Endothelial cell of umbilical vein (primary cell): ENCODE measurements around the gene MYL3.

ENCODE experiments used
- EZH2 ChIP-seq: IDR thresholded peaks from 2 replicates; pipeline ENCODE4 v1.6.1; 2012; ENCODE audit warnings: borderline replicate concordance, low read depth, mild to moderate bottlenecking, moderate library complexity, low read length, inconsistent platforms; ENCODE audit not compliant: severe bottlenecking
- JUN ChIP-seq: IDR thresholded peaks from 2 replicates; pipeline ENCODE4 v1.6.1; 2011; ENCODE audit warnings: borderline replicate concordance, low read depth; ENCODE audit not compliant: insufficient read length, insufficient read depth
- POLR2A ChIP-seq: IDR thresholded peaks from 2 replicates; pipeline ENCODE4 v1.6.1; 2012; ENCODE audit warnings: low read depth, mild to moderate bottlenecking, control low read depth, low read length
- TF ChIP-seq, protein P1 (sequence below), 2 donors: IDR thresholded peaks; 1 replicate in 1 of 2; 2 replicates in 1 of 2; pipeline ENCODE4 v1.5.1; 2011; ENCODE audit warnings: low read length in 2 of 2, mild to moderate bottlenecking in 2 of 2, moderate library complexity in 2 of 2, control low read depth in 1 of 2, inconsistent platforms in 1 of 2, low read depth in 1 of 2; ENCODE audit not compliant: insufficient read depth in 1 of 2; ENCODE audit errors: extremely low read depth in 1 of 2

- TF ChIP-seq POLR2A (no peak), JUN (no peak), EZH2 (no peak)
- TF ChIP-seq, protein P1, sequence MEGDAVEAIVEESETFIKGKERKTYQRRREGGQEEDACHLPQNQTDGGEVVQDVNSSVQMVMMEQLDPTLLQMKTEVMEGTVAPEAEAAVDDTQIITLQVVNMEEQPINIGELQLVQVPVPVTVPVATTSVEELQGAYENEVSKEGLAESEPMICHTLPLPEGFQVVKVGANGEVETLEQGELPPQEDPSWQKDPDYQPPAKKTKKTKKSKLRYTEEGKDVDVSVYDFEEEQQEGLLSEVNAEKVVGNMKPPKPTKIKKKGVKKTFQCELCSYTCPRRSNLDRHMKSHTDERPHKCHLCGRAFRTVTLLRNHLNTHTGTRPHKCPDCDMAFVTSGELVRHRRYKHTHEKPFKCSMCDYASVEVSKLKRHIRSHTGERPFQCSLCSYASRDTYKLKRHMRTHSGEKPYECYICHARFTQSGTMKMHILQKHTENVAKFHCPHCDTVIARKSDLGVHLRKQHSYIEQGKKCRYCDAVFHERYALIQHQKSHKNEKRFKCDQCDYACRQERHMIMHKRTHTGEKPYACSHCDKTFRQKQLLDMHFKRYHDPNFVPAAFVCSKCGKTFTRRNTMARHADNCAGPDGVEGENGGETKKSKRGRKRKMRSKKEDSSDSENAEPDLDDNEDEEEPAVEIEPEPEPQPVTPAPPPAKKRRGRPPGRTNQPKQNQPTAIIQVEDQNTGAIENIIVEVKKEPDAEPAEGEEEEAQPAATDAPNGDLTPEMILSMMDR (IDR thresholded peaks at IDR 0.05; ENCODE audit: extremely low read depth in 1 of 2, insufficient read depth in 1 of 2, low read depth in 1 of 2, low read length in 2 of 2), result no peak
Observed at GRCh38 chr3:46831841-46832240, 31.4 kb downstream of the MYL3 start.
